Stimulated activated CD4-positive, alpha-beta T cell treated with anti-CD3 and anti-CD28 coated beads, Interleukin-2, amount 100 ng/mL, for 48 hours (primary cell): ENCODE measurements around the gene CTXN1.
A peak's percentile ranks its signal among the peaks of the same experiment; 100 is the strongest.
"Not testable (repeated sequence)": the region's sequence is repeated elsewhere in the genome, so short reads cannot be mapped to it uniquely, and the experiment has no call there.

Experiments
- DNase-seq, 2 donors: peaks; one replicate each; pipeline ENCODE4 v3.0.0-alpha.2; 2020

CTXN1 gene

DNA sequence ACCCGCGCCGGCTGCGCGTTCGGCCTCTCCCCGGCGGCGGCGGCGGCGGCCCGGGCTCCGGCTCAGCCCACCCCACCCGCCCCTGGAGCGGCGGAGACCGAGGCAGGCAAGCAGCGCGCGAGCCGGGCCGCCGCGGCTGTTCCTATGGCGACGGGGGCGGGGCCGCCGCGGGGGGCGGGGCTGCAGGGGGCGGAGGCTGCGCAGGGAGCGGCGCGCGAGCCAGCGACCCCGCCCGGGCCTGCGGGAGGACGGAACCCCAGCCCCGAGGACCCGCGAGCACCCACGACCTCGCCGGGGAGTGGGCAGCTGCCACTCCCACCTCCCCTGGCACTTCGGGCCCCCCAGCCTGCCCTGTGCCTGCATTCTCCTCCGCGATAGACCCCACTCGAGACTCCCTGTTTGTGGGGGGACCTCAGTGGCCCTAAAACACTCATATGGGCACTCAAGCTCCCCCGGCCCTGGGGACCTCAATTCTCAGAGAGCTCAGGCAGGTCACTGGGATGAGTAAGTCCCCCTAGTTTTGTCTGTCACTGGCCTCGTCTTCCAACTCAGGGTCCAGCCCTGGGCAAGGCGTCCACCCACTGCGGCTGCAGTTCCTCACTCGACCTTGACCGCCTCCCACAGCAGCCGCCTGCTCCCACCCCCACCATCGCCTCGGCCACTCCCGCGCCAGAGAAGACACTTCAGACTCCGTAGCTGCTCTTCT, at the start of gene CTXN1:
CTXN1 (minus strand) TSS at position 115 of the 706 bp plus-strand sequence. CDS start 597 bp downstream, outside the sequence.
- peak; percentile 75 to 81 for DNase-seq

DNA sequence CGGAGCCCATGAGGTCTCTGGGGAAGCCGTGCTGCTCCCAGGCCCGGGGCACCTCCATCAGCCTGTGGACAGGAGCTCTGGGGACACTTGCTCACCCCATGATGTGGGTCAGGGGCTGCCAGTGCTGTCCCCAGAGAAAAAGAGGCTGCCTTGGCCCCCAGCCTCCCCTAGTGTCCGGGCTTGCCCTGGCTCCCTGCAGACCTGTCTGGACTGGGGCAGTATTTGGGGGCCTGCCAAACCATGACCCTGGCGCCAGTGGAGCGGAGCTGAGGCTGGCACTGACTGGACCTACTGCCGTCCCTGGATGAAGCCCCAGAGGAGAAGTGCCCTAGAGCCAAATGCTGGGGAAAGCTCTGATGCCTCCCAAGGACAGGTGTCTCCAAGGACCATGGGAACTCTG, 49.1 kb upstream of the CTXN1 start:
- no peak for DNase-seq

DNA sequence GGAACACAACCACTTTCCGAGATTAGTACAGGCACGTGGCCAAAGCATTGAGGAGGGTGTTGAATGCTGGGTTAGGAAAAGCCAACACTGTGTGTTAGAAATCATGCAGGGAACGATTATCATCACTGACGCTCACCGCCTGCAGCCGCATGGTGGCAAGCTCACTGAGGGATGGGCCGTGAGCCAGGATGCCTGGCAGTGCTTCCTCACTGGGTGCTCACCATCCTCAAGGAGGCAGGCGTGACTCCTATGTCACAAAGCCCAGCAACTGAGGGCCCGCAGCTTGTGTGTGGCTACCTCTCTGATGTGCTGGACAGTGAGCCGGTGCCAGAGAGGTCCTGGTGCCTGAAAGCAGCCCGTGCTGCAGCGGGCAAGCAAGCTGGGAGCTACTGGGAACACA, 47.9 kb upstream of the CTXN1 start:
- DNase-seq: no peak

DNA sequence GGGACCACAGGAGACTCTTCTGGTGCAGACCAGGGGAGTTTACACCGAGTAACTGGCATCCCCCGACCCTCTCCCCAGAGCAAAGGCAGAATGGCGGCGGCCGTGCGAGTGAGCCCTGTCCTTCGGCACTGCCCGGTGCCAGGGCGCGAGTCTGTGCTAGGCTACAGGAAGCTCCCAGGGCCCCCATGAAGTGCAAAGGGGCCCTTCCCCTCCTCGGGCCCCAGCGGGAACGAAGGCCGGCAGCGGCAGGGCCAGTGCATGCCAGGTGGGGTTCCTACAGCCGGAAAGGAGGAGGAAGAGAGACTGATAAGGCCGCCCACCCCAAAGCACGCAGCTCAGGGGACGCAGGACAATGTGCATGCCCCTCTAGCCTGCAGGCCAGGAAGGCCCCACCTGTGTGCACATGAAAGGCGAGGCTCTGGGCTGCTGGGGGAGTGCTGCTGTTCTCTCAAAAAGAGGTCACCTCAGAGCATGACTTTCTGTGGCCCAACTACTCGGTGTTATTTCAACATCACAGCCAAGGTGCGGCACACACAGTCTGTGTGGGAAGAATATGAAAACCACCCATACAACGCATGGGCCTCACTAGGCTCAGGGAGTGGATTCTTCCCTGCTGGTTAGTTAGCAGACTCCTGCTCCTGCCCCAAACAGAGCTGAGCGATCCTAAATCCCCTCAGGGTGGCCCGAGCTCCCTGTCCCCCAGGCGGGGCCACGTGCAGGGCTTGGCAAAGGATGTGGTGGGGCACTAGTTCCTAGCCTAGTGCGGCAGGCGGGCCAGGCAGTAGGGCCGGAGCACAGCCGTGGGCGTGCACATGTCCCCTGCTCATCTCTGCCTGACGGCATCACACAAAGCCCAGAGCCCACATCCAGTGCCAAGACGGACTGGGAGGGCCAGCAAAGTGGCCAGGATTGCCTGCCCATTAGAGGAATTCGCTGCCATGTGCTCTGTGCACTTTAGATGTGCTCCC, 45.9 kb upstream of the CTXN1 start:
- no peak for DNase-seq

DNA sequence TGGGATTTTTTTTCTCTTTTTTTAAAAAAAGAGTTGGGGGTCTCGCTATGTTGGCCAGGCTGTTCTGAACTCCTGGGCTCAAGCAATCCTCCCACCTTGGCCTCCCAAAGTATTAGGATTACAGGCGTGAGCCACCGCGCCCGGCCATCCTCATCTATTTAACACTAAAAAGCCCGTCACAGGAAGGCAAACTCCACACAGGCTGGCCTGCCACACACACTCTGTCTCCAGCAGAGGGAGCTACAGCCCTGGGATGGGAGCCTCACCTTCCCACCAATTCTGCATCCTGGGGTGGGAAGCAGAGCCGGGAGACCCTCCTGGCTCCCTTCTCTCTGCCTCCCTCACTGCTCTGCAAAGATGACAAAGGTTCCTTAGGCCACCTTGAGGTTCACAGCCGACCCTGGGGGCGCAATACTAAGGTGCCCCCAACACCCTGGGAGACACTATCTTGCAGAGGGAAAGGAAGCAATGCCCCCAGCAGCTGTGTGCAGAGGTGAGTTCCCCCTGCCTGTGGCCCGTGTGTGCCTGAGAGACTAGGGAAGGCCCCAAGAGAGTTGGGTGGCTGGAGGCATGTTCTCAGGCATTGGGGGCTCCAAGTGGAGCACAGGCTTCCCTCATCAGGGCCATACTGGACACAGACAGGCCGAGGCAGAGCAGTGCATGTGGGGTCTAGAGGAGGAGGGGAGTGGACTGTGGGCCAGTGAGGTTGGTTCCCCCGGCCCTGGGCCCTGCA, 44.9 kb upstream of the CTXN1 start:
- DNase-seq: peak; percentile 15 to 32

DNA sequence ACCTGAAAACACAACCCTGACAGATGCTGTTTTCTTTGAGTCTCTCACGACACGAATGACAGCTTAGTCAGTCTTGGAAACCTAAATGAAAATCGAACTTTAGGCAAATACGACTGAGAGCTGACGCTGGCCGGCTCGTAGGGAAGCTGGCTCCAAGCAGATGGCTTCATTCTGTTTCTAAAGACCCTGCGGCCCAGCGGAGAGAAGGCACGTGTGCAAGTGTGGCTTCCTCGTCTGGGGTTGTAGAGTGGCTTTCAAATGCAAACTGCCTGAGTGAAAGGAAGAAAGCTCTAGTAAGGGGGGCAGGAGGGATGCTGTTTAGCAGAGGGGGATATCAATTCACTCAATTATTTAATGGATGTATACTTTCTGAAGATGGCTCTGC, 43.6 kb upstream of the CTXN1 start:
- DNase-seq: no peak

DNA sequence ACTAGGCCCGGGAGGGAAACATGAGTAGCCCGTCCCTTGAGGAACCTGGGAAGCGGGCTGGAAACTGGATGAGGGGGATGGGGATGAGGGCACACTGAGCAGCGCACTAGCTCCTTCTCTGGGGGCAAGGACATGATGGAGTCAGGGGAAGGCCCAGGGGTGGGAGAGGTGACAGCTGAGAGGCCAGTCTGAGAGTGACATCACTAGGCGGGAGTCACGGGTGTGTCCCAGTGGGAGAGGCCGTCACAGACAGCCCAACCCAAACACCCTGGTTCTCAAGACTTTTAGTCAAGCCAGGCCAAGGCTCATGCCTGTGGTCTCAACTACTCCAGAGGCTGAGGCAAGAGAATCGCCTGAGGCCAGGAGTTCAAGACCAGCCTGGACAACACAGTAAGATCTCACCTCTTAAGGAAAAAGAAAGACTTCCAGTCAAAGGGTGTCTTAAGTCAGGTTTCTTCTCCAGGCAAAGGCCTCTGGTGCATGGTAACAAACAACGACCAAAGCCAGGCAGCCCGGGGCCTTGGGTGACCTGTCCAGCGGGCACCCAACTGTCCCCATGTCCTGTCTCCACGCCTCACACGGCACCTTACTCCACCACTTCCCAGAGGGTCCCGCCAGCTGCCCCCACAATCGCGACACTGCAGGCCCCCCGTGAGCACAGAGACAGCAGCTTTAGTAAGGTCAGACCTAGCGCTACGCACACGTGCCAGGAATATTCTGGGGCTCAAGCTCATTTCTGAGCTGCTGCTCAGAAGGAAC, 43.0 kb upstream of the CTXN1 start:
- no peak for DNase-seq

DNA sequence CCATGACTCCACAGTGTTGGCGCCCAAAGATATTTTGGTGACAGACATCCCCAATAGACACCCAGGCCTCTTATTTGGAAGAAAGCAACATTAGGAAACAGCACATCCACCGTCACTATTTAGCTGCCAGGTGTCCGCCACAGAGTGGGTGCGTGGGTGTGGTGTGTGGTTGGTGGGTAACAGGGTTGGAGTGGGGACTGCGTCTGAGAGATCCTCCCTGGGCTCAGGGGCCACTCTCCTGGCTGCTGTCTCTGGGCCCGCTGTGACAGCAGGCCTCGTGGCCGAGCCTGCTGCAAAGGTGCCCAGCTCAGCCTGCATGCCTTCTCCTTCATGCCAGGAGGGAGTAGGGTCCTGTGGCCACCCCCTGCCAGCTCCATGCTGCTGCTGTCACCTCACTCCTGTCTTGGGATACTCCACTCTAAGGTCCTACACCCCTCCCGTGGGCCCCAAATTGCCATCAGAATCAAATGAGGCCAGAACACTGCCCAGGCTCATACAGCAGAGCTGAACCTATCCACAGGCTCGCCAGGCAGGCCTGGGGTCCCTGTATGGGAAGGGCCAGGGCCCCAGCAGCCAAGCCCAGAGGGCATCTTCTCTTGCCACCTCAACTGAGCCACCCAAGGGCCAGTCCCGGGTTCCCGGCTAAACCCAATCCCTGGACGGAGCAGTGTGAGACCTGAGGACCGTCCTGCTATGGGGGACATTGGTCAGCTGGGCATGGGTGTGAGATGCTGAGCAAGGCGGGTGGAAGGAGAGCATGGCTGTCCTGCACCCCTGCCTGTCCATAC, 42.3 kb upstream of the CTXN1 start:
- no peak for DNase-seq

DNA sequence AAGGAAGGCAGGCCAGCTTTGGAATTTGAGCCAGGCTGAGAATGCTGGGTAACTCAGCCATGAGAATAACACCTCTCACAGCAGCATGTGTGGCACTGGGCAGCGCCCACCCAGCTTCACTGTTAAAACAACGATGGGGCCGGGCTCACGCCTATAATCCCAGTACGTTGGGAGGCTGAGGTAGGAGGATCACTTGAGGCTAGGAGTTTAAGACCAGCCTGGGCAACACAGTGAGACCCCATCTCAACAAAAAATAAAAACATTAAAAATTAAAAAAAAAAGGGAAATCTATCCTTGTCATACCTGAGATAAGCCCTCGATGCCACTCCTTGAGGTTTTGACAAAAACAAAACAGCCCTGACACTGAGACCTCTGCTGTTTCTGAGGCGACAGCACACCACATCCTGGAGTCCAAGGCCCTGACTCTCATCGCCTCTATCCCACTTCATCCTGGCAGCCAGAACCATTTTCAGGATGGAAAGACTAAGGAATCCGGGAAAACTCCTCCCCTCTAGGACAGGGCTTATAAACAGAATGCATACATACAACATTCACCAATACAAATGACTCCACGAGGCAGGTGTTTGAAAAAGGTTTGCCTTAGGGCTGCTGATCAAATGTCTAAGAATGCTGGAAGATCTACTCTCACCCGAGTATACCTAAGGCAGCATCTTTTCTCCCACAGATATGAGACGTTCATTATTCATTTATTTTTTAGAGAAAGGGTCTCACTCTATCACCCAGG, 40.2 kb upstream of the CTXN1 start:
- no peak for DNase-seq

DNA sequence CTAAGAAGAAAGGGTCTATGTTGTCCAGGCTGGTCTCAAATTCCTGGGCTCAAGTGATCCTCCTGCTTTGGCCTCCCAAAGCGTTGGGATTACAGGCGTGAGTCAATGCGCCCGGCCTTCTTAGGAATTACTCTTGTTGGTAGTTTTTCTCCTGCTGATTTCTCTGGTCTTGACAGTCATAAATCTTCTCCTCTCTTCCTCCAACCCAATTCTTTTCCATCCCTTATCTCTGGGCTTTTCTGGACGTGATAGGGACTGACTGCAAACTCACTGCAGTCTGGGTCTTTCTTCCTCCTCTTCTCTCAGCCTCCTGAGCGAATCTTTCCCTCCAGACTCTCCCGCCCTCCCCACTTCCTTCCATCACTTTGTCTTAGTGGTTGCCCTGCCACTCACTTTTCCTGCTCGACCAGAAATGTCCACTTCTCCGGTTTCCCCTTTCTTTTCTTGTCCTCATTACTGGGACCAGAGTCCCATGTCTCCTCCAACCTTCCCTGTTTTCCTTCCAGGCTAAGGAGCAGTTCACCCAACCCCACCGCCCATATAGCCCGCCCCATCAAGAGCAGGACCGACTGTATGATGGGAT, 39.4 kb upstream of the CTXN1 start:
- no peak for DNase-seq

DNA sequence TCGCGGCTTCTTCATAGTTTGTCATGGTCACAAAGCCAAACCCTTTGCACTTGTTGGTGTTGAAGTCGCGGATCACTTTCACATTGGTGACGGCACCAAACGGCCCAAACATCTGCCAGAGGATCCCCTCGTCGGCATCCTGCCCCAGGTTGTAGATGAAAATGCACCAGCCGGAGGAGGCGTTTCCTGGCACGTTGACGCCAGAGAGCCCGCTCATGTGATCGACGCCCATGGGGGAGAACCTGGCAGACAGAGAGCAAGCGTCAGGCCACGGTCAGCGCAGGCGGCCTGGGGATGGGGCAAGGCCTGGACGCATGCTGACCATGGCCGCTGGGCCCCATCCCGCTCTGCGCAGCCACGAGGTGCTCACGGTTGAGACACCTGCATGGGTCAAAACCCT, 37.6 kb upstream of the CTXN1 start:
- no peak for DNase-seq

DNA sequence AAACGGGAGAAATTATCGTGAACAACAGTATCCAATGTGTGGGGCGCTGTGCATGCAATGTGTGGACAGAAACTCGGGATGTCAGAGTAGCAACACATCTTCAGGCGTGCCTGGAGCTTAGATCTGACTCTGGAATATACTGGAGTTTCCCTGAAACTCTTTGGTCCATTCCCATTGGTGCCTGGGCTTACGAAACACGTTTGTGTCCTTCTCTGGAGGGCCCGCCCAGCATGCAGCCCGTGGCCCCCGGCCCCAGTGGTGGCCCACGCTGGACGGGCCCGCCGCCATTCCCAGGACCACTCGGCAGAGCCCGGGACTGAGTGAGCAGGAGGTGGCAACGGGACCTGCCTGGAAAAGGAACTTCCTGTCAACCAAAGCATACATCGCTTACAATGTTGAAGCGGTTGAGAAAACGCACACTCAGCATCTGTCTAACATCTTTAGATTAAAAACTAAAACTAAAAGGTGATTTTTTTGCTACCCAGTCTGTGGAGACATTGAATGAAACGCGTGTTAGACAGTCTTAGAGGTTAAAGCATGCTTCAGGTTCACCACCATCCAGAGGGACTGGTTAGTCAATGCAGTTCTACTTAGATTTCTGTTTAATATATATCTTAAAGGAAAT, 36.8 kb upstream of the CTXN1 start:
- no peak for DNase-seq

DNA sequence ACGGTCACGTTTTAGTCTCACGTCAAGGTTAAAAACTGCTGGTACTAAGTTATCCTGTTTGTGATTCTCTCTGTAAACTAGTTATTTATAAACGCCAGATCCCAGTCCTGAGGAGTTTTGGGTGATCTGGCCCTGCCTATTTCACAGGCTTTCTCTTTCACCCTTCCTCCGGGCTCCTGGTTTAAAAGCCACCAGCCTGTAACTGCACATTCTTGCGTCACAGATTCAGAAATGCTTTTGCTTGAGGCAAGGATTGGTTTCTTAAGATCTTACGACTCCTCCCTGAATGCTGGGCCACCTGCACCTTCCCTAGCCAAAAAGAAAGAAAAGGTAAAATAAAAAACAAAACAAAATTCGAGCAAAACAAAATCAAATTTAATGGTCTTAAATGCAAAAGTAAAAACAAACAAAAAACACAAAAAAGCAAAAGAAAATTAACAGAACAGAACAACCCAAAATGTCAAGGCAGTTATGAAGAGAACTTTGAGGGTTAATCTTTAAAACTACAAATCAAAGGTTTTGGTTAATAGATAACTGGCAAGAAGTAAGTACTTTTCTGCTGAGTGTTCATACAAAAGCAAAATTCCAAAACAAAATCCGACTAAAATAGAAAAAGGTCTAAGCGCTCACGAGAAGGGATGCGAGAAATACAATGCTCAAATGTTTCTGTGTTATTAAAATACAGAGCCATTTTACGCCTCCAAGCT, 36.1 kb upstream of the CTXN1 start:
- DNase-seq: no peak

DNA sequence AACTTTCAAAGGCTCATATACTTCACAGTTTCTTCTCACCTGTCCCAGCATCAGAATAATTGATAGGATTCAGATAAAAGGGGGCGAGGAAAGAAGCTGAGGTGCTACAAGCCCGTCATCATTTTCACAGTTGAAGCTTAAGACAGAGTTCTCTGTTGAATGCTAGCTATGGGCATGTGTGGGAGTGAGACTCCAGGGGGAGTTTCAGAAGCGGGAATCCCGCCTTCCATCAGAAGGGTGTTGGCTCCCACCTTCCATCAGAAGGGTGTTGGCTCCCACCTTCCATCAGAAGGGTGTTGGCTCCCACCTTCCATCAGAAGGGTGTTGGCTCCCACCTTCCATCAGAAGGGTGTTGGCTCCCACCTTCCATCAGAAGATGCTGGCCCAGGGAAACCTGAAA, 35.1 kb upstream of the CTXN1 start:
- not testable (repeated sequence) for DNase-seq

DNA sequence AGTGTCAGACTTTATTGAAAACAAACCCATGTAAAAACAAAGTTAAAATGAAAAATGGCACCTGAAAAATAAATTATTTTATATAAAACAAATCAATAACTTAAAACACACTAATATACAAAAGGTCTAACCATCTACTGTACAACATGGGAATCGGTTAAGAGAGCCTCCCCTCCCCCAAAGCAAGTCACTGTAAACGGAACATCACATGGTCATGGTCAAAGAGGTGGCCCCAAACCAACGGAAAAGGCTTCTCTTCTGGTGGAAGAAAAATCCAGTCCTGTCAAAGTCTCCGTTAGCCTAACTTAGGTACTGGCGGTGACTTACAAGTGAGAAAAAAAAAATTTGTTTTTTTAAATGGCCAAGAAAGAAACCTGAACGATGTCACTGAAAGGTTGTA, 33.3 kb upstream of the CTXN1 start:
- DNase-seq: no peak

DNA sequence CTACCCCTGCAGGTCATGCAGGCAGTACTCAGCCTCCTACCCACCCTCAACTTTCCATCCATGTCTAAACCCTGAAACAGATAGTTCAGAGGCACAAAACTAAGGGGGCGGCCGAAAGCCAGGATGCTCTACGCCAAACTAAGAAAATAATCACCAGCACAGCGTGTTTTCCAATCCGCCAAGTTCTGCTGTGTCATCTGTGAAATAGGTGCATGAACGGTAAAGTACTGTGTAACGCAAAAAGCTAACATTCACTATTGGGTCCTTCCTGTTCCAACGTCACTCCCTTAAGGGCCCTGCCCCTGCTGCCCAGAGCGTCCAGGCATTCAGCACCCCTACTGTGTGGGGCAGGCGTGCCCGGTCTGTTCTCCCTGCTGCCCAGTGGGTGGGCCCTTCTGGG, 29.8 kb upstream of the CTXN1 start:
- DNase-seq: no peak

DNA sequence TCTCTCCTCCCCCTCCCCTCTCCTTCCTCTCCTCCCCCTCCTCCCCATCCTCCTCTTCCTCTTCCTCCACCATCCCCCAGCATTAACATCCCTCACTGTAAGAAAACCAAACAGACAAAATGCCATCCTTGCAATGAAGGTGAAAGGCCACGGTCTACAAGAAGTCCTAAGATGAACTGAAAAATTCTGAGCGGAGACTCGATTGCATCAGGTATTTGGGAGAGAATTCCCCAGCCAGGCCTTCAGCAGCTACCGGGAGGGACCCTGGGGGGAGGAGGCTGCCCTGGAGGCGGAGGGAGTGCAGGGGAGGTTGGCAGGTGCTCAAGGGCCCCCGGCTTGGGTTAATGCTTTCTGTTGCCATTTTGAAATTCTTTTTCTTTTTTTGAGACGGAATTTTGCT, 27.6 kb upstream of the CTXN1 start:
- no peak for DNase-seq

DNA sequence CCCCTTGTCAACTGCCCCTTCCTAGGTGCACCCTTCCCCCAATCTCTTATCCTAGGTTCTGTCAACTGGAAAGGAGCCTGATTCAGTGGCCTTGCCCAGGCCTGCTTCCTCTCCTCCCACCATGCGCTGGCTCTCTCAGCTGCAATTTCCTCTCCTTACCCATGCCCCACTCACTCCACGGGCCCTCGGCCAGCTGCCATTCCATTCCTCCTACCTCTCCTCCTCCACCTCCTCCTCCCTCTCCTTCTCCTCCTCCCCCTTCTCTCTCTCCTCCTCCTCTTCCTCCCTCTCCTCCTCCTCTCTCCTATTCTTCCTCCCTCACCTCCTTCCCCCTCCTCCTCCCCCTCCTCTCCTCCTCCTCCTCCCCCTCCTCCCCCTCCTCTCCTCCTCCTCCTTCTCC, 27.1 kb upstream of the CTXN1 start:
- DNase-seq: no peak

DNA sequence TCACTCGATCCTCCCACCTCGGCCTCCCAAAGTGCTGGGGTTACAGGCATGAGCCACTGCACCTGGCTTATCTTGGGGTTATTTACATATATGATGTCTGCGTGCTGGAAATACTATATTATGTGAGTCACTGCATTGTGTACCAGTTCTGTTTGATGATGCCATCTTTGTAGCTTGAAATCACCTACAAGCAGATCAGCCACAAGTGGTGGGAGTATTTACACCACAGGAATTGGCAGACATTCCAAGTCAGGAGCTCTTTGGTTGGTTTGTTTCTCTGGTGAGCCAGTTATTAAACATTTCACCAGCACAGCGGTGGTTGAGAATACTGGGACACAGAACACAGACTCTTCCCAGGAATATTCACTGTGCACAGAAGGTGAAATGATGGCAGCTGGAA, 22.0 kb upstream of the CTXN1 start:
- DNase-seq: no peak
